ENCODE data around the gene GNMT.

The GNMT gene

DNA sequence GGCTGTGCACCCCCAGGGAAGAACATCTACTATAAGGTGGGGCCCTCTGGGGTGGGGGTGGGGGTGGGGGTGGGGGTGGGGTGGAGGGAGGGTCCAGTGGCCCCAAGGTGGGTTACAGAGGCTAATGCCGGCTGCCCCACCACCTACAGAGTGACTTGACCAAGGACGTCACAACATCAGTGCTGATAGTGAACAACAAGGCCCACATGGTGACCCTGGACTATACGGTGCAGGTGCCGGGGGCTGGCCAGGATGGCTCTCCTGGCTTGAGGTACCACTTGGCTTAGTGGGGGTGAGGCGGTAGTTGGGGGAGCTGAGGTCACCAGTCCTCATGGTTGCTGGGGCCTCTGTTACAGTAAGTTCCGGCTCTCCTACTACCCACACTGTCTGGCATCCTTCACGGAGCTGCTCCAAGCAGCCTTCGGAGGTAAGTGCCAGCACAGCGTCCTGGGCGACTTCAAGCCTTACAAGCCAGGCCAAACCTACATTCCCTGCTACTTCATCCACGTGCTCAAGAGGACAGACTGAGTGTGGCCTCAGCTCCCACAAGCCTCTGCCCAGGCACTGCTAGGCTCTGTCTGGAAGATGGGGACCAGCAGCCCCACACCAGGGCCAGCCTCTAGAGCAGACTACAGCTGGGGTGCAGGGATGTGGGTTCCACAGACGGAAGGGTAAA, 2.8 kb downstream of the GNMT start:
- TF ChIP-seq GATA2 (IDR thresholded peaks at IDR 0.05; ENCODE audit: low read depth, low read length) (no peak), GATA3 (IDR thresholded peaks at IDR 0.05; ENCODE audit: low read depth, low read length) (no peak)

DNA sequence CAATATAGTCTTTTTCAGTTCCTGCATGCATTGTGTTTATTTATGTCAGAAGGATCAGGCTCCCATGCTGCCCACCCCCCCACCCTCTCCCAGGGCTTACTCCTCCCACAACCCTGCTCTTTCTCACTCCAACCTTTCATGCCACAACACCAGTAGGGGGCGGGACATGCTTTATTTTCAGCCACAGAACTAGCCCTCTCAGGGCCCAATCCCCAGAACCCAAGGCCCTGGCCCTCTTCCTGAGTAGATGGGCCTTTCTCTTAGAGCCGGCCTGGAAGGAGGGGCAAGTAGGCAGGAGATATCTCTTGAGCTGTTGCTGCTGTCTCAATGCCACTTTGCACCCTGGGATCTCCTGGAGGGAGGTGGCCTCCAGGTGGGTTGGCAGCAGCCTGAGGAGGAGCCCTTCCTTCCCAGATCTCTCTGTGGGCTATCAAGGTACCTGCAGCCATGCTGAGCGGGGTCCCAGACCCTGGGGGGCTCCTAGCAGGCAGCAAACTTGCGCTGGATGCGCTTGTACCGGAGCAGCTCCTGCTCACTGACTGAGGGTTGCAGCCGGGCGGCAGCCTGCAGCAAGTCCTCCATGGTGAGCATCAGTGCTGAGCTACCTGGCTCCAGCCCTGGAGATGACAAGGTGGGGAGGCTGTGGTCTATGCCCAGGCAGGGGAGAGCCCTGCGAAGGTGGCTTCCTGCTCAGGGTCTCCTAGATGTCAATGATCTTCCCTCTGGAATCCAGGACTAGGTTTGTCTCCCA, 3.5 kb downstream of the GNMT start:
- TF ChIP-seq GATA3 (IDR thresholded peaks at IDR 0.05; ENCODE audit: low read depth, low read length) (no peak), GATA2 (IDR thresholded peaks at IDR 0.05; ENCODE audit: low read depth, low read length) (no peak)

DNA sequence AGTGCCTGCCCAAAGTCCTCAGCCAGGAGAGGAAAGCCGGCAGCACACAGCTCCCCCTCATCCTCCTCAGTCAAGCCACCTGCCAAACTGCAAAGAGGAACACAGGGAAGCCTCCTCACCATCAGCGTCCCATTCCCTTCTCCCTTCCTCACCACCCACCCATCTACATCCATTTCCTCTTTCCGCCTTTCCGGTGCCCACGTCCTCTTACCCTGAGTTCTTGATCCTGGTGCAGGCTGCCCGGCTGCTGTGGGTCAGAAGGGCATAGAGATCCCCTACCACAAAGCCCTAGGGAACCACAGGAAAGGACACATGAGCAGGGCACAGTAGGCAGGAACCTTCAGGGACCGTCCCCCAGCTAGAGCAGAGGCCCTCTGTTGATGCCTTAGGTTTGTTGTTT, 6.0 kb downstream of the GNMT start:
- TF ChIP-seq GATA2 (IDR thresholded peaks at IDR 0.05; ENCODE audit: low read depth, low read length), result no peak
- no peak for TF ChIP-seq GATA3 (IDR thresholded peaks at IDR 0.05; ENCODE audit: low read depth, low read length)

DNA sequence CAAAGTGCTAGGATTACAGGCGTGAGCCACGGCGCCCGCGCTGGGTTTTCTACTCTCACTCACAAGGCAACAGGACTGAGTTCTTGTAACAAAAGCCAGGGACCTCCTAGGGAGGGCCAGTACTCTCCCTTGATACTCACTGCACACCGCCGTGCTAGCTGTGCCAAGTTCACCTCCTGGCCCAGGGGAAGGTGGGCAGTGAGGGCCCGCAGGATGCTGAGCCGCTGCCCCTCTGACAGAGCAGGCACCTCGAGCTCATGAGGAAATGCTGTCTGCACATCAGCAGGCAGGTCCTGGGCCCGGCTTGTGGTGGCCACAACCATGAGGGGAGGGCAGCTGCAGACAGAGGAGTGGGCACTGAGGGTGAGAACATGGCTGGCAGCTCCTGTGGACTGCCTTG, 6.7 kb downstream of the GNMT start:
- TF ChIP-seq GATA3 (IDR thresholded peaks at IDR 0.05; ENCODE audit: low read depth, low read length), result no peak
- no peak for TF ChIP-seq GATA2 (IDR thresholded peaks at IDR 0.05; ENCODE audit: low read depth, low read length)

DNA sequence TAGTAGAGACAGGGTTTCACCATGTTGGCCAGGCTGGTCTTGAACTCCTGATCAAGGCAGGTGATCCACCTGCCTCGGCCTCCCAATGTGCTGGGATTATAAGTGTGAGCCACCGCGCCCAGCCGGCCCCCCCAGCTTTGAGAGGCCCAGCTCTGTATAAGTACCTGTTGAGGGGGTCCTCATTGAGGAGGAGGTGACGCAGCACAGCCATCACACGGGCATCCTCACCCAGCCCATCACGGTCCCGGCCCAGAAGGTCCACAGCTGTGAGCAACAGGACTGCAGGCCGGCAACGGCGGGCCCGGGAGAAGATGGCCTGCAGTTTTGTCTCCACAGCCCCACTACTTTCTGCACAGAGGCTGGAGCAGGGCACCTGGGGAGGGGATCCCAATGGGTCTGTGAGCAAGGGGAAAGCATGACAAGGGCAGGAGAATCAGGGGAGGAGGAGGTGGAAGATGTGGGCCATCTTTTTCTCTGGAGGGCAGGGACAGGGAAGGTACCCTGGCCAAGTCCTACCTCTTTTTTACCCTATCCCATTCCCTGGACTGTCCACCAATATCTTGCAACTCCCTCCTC, 7.7 kb downstream of the GNMT start:
- TF ChIP-seq GATA3 (IDR thresholded peaks at IDR 0.05; ENCODE audit: low read depth, low read length) (no peak), GATA2 (IDR thresholded peaks at IDR 0.05; ENCODE audit: low read depth, low read length) (no peak)

DNA sequence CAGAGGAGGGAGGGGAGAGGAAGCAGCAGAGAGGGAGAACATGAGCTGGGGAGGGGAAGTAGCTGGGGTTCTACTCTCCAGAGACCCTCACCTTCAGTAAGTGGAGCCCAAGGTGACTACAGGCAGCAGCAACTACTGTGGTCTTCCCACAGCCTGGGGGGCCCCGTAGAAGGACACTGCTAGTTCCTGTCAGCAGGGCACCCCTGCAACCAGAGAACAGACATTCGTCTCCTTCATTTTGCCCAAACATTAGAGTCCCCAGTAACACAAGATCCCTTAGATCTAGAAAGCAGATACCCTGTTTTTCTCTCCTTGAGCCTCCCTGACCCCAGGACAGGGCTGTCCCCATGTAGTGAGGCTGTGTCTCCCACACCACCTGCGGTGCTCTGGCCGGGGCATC, 8.2 kb downstream of the GNMT start:
- TF ChIP-seq GATA2 (IDR thresholded peaks at IDR 0.05; ENCODE audit: low read depth, low read length) (no peak), GATA3 (IDR thresholded peaks at IDR 0.05; ENCODE audit: low read depth, low read length) (no peak)

DNA sequence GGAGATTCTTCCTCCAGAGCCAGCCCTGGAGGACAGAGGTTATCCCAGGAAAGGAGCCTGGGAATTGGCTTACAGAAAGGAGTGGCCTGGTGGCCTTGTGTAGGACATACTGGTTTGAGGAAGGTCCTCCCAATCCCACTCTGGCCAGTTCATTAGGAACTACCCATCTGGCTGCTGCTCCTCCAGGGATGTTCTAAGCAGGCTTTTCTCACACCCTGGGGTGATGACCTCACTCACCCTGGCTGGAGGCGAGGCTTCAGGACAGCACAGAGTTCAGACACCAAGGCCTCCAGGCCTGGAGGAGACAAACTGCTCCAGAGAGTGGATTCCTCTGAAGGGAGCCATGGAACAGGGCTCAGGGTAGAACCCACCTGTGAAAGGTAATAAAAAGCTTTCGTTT, 8.9 kb downstream of the GNMT start:
- TF ChIP-seq GATA3 (IDR thresholded peaks at IDR 0.05; ENCODE audit: low read depth, low read length) (no peak), GATA2 (IDR thresholded peaks at IDR 0.05; ENCODE audit: low read depth, low read length) (no peak)

DNA sequence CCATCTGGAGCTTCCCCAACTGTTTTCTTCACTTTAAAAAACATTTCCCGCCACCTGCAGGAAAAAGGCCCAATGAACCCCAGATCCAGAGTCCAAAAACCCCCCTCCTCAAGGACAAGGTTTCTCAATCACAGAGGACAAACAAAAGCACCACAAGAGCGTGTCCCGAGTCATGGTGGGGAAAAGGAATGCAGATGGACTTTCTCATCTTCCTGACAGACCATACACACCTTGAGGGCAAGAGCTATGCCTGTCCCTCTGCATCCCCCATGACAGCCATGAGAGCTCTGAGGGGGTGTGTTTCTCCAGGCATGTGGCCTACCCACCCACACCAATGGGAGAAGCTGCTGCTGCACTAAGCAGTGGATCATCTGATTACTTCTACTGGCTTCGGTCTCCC, 9.4 kb downstream of the GNMT start:
- no peak for TF ChIP-seq GATA2 (IDR thresholded peaks at IDR 0.05; ENCODE audit: low read depth, low read length)
- no peak for TF ChIP-seq GATA3 (IDR thresholded peaks at IDR 0.05; ENCODE audit: low read depth, low read length)

DNA sequence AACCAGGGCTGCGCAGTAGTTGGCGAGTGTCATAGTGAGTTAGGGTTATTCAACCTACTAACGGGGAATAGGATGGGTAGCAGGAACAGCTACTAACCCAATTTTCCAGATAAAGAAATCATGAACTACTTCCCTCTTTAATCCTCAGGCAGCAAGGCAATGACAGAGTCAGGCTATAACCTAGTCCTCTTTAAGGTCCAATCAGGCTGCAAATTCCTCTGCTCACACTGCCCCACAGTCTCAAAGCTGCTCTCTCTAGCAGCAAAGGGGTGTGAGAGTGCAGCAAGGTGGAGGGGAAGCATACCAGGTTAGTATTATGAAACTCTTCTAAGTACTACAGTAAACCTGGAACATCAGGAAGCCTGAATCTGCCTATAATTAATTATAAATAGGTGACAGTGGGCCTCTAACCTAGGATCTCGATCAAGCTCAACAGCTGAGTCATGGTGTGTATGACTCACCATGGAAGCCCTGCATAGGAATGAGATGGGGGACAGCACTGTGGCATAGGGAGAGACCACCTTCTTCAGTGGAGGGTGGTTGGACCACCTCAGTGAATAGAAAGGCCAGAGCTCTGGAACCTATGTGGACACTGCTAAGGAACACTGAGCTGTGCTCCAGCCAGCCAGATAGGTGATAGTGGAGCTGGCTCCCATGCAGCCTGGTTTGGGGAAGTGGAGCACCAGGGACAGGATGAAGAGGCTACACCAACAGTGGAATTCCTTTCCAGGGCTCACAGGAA, 10.5 kb downstream of the GNMT start:
- TF ChIP-seq GATA2 (IDR thresholded peaks at IDR 0.05; ENCODE audit: low read depth, low read length) (no peak), GATA3 (IDR thresholded peaks at IDR 0.05; ENCODE audit: low read depth, low read length) (no peak)

DNA sequence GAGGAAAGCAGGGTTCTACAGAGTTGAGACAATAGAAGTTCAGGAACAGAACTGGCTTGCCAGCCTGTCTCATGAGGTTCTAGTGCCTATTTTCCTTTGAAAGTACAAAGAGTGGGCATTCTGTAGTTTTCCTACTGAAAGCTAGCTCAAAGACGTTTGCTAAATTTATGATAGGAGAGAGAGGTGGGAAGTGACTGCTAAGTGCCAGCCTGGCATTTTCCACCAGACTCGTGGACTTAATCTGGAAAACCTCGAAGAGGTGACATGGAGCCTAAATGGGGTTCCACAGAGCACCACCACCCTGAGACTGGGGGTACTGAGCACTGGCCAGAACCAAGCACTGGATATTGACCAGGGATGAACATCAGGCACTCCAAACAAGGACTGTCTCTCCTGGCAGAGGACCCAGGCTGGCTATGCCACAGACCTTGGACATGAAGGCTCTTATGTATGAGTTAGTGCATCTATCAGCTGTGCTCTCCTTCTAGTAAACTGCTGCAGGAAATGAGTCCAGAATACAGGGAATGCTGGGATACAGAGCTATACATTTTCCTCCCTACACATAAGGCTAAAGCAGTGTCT, 11.3 kb downstream of the GNMT start:
- no peak for TF ChIP-seq GATA3 (IDR thresholded peaks at IDR 0.05; ENCODE audit: low read depth, low read length)
- TF ChIP-seq GATA2 (IDR thresholded peaks at IDR 0.05; ENCODE audit: low read depth, low read length), result no peak

DNA sequence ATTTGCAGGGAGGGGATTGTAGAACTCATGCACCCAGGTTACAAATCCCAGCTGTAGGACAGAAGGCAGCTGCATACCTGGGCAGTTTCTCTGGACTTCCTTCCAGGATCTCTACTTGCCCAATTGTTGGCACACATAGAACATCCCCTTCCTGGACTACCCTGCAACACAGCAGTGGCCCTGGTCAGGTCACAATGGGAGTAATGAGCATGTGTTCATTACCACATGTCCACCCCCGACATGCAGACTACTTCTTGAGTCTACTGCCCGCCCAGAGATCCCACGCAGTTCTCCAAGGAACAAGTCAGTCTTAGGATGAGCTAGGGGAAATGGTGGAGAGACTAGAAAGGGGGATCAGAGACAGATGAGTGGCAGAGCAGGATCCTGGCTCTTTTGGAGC, 13.4 kb downstream of the GNMT start:
- no peak for TF ChIP-seq GATA3 (IDR thresholded peaks at IDR 0.05; ENCODE audit: low read depth, low read length)
- no peak for TF ChIP-seq GATA2 (IDR thresholded peaks at IDR 0.05; ENCODE audit: low read depth, low read length)

DNA sequence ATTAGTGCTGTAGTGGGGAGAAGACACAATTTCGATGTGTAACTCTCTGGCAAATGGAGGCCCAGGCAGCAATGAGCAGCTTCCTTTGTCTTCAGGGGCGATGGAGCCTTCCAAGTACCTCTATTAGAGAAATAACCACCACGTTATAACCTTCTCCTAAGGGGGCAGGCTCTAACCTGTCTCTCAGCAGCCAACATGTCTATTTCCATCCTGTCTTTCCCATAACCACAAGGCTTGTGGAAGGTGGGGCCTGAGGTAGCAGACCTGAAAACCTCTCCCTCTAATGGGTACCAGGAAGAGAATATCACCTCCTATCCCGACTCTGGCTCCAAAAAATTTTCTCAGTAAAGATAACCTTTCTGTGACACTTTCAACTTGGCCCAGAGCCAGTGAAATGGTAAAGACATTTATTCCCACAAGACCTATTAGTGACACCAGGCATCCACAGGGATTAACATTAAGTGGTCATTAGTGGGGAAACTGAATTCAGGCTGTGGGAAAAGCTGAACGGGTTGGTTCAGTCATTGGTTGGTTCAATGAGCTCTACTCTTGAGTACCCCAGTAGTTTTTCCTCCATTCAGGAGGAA, 14.5 kb downstream of the GNMT start:
- TF ChIP-seq GATA2 (IDR thresholded peaks at IDR 0.05; ENCODE audit: low read depth, low read length), result no peak
- no peak for TF ChIP-seq GATA3 (IDR thresholded peaks at IDR 0.05; ENCODE audit: low read depth, low read length)

DNA sequence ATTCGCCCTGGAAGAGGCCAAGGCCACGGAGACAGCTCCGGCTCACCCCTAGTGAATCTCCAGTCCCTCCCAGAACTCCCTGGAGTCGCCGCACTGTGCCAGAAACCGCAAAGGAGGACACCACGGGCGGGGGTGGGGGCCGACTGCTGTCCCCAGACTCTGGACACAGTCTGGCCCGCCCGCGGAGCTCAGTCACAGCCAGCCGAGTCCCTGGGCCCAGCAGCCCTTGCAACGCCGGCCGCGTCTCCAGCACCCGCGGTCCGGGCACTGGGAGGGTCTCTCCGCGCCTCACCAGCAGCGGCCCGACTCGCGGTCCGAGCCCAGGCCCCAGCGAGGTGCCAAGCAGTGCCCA, 17.9 kb downstream of the GNMT start:
- TF ChIP-seq GATA3 (IDR thresholded peaks at IDR 0.05; ENCODE audit: low read depth, low read length), result no peak
- no peak for TF ChIP-seq GATA2 (IDR thresholded peaks at IDR 0.05; ENCODE audit: low read depth, low read length)

All from SH-SY5Y (cell line).